ENCODE measurements around the gene ALOX5AP.

The ALOX5AP gene

DNA sequence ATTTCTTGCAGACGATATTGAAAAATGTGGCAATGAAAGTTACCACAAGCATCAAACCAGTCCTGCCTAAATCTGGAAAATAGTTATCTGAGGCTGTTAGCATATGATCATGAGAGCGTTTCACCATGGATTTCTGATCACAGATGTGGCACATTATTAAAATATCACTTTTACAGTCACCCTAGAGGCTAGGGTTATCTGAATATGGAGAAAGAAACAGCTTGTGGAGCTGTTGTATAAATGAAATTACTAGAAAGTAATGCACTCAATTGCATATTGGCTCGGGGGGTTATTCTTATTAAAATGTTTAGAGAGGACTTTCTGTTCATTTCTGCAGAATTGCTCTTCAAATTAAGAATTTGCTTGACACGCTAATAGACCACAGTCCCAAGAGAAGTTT lies 35.6 kb downstream of the ALOX5AP start:
- in situ Hi-C loops (cut with MboI; ENCODE audit: low sequenced_read_pairs, unreplicated experiment), result no loop called here
- TF ChIP-seq, protein P1, sequence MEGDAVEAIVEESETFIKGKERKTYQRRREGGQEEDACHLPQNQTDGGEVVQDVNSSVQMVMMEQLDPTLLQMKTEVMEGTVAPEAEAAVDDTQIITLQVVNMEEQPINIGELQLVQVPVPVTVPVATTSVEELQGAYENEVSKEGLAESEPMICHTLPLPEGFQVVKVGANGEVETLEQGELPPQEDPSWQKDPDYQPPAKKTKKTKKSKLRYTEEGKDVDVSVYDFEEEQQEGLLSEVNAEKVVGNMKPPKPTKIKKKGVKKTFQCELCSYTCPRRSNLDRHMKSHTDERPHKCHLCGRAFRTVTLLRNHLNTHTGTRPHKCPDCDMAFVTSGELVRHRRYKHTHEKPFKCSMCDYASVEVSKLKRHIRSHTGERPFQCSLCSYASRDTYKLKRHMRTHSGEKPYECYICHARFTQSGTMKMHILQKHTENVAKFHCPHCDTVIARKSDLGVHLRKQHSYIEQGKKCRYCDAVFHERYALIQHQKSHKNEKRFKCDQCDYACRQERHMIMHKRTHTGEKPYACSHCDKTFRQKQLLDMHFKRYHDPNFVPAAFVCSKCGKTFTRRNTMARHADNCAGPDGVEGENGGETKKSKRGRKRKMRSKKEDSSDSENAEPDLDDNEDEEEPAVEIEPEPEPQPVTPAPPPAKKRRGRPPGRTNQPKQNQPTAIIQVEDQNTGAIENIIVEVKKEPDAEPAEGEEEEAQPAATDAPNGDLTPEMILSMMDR (IDR thresholded peaks at IDR 0.05; ENCODE audit: borderline replicate concordance, control extremely low read depth, extremely low read depth, insufficient read depth, missing control alignments), result no peak
- DNase-seq (ENCODE audit: low spot score), result no peak

DNA sequence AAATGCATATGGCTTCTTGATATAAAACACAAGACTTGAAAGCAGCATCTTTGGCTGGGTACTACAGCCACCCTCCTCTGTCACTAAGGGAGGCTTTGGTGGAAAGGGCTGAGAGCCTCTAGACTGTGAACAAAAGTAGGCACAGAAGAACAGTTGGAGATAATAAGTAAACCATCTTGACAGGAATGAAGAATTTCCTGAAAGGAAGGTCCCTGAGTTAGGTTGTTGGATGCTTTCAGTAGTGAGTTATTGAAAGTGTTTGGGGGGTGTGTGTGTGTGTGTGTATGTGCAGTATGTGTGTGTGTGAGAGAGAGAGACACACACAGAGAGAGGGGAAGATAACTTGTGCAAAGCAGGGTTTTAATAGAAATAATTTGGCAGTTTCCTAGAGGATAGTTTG lies 38.2 kb downstream of the ALOX5AP start:
- in situ Hi-C loops (cut with MboI; ENCODE audit: low sequenced_read_pairs, unreplicated experiment), result no loop called here
- DNase-seq (ENCODE audit: low spot score), result no peak
- TF ChIP-seq, protein P1 (IDR thresholded peaks at IDR 0.05; ENCODE audit: borderline replicate concordance, control extremely low read depth, extremely low read depth, insufficient read depth, missing control alignments), result no peak

DNA sequence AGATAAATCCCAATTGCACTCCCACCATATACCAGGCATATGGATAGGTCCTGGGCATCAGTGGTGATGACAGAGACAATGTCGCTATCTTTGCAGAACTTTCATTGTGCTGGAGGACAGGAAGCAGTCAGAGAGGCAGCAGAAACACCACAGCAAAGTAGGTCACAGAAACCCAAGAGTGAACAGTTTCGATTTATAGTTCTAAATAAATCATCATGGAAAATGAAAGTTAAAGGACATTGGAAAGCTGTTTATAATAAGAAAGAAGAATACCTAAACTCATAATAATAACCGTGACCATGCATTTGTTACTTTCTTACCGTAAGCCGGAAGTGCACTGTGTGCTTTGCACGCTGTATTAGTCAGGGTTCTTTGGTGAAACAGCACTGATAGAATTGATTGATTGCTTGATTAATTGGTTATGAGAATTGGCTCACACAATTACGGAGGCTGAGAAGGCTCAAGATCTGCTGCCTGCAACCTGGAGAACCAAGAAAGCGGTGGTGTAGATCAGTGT lies 38.9 kb downstream of the ALOX5AP start:
- in situ Hi-C loops (cut with MboI; ENCODE audit: low sequenced_read_pairs, unreplicated experiment), result no loop called here
- TF ChIP-seq, protein P1 (IDR thresholded peaks at IDR 0.05; ENCODE audit: borderline replicate concordance, control extremely low read depth, extremely low read depth, insufficient read depth, missing control alignments), result no peak
- no peak for DNase-seq (ENCODE audit: low spot score)

DNA sequence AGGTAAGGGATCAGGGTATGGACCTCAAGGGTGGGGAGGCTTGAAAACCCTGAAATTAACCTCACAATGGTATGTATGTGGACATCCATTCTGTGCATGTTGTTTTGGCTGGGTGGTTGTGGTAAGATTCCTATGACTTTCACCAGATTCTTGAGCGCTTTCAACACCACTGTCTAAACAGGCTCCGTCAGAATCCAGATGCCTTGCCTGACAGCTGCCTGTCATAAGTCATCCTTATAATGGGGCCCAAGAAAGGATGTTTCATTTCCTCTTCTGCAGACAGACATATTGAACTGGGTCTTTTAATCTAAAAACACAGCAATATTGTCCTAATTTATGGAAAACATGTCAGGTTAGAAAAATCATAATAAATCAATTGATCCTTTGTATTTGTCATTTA lies 41.3 kb downstream of the ALOX5AP start:
- no peak for DNase-seq (ENCODE audit: low spot score)
- in situ Hi-C loops (cut with MboI; ENCODE audit: low sequenced_read_pairs, unreplicated experiment), result loop anchor here (25.0 kb wide), 1 partner anchor 639 kb away; no protein-coding TSS in a partner anchor
- TF ChIP-seq, protein P1 (IDR thresholded peaks at IDR 0.05; ENCODE audit: borderline replicate concordance, control extremely low read depth, extremely low read depth, insufficient read depth, missing control alignments), result no peak

DNA sequence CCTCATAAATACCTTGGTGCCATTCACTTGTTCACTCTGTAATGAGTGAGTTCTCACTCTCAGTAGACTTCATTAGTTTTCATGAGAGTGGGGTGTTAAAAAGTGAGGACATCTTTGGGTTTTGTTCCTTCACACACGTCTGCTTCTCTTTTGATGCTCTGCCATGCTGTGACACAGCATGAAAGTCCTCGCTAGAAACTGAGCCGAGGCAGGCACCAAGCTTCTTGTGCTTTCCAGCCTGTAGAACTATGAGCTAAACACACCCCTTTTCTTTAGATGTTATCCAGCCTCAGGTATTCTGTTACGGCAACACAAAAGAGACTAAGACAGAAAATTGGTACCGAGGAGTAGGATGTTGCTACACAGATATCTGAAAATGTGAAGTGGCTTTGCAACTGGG lies 43.7 kb downstream of the ALOX5AP start:
- in situ Hi-C loops (cut with MboI; ENCODE audit: low sequenced_read_pairs, unreplicated experiment), result loop anchor here (25.0 kb wide), 1 partner anchor 642 kb away; no protein-coding TSS in a partner anchor
- DNase-seq (ENCODE audit: low spot score), result no peak

DNA sequence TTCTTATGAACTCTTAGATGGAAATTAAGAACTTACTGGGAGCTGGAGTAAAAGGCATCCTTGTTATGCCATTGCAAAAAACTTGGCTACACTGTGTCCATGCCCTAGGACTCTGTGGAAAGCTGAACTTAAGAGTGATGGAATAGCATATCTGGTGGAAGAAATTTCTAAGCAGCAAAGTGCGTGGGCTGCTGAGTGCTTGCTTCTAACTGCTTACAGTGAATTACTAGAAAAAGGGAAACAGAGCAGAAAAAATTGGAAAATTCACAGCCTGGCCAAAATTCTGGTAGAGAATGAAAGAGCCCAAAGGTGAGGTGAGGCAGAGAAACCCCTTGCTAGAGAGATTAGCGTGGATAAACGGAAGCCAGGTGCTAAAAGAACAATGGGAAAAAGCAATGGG lies 44.3 kb downstream of the ALOX5AP start:
- TF ChIP-seq, protein P1 (IDR thresholded peaks at IDR 0.05; ENCODE audit: borderline replicate concordance, control extremely low read depth, extremely low read depth, insufficient read depth, missing control alignments), result no peak
- in situ Hi-C loops (cut with MboI; ENCODE audit: low sequenced_read_pairs, unreplicated experiment), result loop anchor here (25.0 kb wide), 1 partner anchor 642 kb away; no protein-coding TSS in a partner anchor
- no peak for DNase-seq (ENCODE audit: low spot score)

More for the DNA sequence above, 43.7 kb downstream of the ALOX5AP start:
- TF ChIP-seq, protein P1 (IDR thresholded peaks at IDR 0.05; ENCODE audit: borderline replicate concordance, control extremely low read depth, extremely low read depth, insufficient read depth, missing control alignments), result no peak
